ENCODE results near the gene OR6P1. TPM values are rescaled to one million over a fixed set of nuclear protein-coding genes. Genes with fewer than 3 reads are reported as not detected.
A peak's percentile ranks its signal among the peaks of the same experiment; 100 is the strongest.

Gene OR6P1
- not detected for total RNA-seq

- no peak for DNase-seq (ENCODE audit: low read depth in 2 of 3, low spot score in 2 of 3)
These were observed at the start of gene OR6P1 for GRCh38 chr1:158570480-158570879. OR6P1 (minus strand) TSS chr1:158570580; CDS start chr1:158563604, 6,976 bp downstream.

GRCh38 chr1:158613764-158614163, 43.4 kb upstream of the OR6P1 start:
- DNase-seq (ENCODE audit: low read depth in 2 of 3, low spot score in 2 of 3): no peak

GRCh38 chr1:158611916-158612315, 41.5 kb upstream of the OR6P1 start:
- DNase-seq (ENCODE audit: low read depth in 2 of 3, low spot score in 2 of 3): no peak

- DNase-seq (ENCODE audit: low read depth in 2 of 3, low spot score in 2 of 3): no peak
These were observed 36.9 kb upstream of the OR6P1 start for GRCh38 chr1:158607296-158607695.

- no peak for DNase-seq (ENCODE audit: low read depth in 2 of 3, low spot score in 2 of 3)
These were observed 34.6 kb upstream of the OR6P1 start, which contains the start of gene OR10Z1 for GRCh38 chr1:158604968-158605367. OR10Z1 (plus strand) TSS chr1:158605268; CDS start chr1:158606439, 1,171 bp downstream.

GRCh38 chr1:158600735-158601134, 30.4 kb upstream of the OR6P1 start:
- no peak for DNase-seq (ENCODE audit: low read depth in 2 of 3, low spot score in 2 of 3)

- DNase-seq (ENCODE audit: low read depth in 2 of 3, low spot score in 2 of 3): no peak
These were observed 16.6 kb upstream of the OR6P1 start for GRCh38 chr1:158586942-158587341.

GRCh38 chr1:158583962-158584361, 13.6 kb upstream of the OR6P1 start:
- no peak for DNase-seq (ENCODE audit: low read depth in 2 of 3, low spot score in 2 of 3)

- no peak for DNase-seq (ENCODE audit: low read depth in 2 of 3, low spot score in 2 of 3)
These were observed 9.4 kb upstream of the OR6P1 start, which contains the start of gene OR10X1 for GRCh38 chr1:158579733-158580132. OR10X1 (minus strand) TSS chr1:158579899; CDS start chr1:158579899, 0 bp downstream.

GRCh38 chr1:158577561-158577960, 7.2 kb upstream of the OR6P1 start:
- DNase-seq (ENCODE audit: low read depth in 2 of 3, low spot score in 2 of 3): no peak

- DNase-seq (ENCODE audit: low read depth in 2 of 3, low spot score in 2 of 3): no peak
These were observed 1.8 kb upstream of the OR6P1 start for GRCh38 chr1:158572226-158572625.

- DNase-seq (ENCODE audit: low read depth in 2 of 3, low spot score in 2 of 3): peak in 1 of 3 donors; percentile 46
These were observed 5.8 kb downstream of the OR6P1 start for GRCh38 chr1:158564608-158565007.

- no peak for DNase-seq (ENCODE audit: low read depth in 2 of 3, low spot score in 2 of 3)
These were observed 6.5 kb downstream of the OR6P1 start for GRCh38 chr1:158563853-158564252.

GRCh38 chr1:158559696-158560095, 10.7 kb downstream of the OR6P1 start:
- no peak for DNase-seq (ENCODE audit: low read depth in 2 of 3, low spot score in 2 of 3)

- no peak for DNase-seq (ENCODE audit: low read depth in 2 of 3, low spot score in 2 of 3)
These were observed 16.0 kb downstream of the OR6P1 start, which contains the start of gene OR6Y1 for GRCh38 chr1:158554352-158554751. OR6Y1 (minus strand) TSS chr1:158554405; CDS start chr1:158548105, 6,300 bp downstream.

GRCh38 chr1:158552296-158552695, 18.1 kb downstream of the OR6P1 start:
- no peak for DNase-seq (ENCODE audit: low read depth in 2 of 3, low spot score in 2 of 3)

GRCh38 chr1:158547533-158547932, 22.8 kb downstream of the OR6P1 start:
- DNase-seq (ENCODE audit: low read depth in 2 of 3, low spot score in 2 of 3): no peak

- DNase-seq (ENCODE audit: low read depth in 2 of 3, low spot score in 2 of 3): no peak
These were observed 32.8 kb downstream of the OR6P1 start for GRCh38 chr1:158537609-158538008.

GRCh38 chr1:158534496-158534895, 35.9 kb downstream of the OR6P1 start:
- no peak for DNase-seq (ENCODE audit: low read depth in 2 of 3, low spot score in 2 of 3)

- DNase-seq (ENCODE audit: low read depth in 2 of 3, low spot score in 2 of 3): peak in 2 of 3 donors; percentile 21 to 33
These were observed 43.1 kb downstream of the OR6P1 start for GRCh38 chr1:158527190-158527815.

- no peak for DNase-seq (ENCODE audit: low read depth in 2 of 3, low spot score in 2 of 3)
These were observed 48.7 kb downstream of the OR6P1 start for GRCh38 chr1:158521666-158522058.

- no peak for DNase-seq (ENCODE audit: low read depth in 2 of 3, low spot score in 2 of 3)
These were observed 49.3 kb downstream of the OR6P1 start for GRCh38 chr1:158520955-158521665.

Data from hematopoietic multipotent progenitor cell (in vitro differentiated cells).